Camera-type eye (tissue), 1 donor: Measurements from ENCODE around the gene SULT1A4. TPM values are rescaled to one million over a fixed set of nuclear protein-coding genes. Genes with fewer than 3 reads are reported as not detected.

Source experiments
- total RNA-seq: library from RNA; depleted of rRNA; stranded (reverse); fragments of >200 nt; gene quantifications from one replicate; pipeline ENCODE4 v1.2.3, GENCODE V29; 2014

SULT1A4 gene
- 6.9 TPM for total RNA-seq

GRCh38 chr16:29459706-29460646 lies at the start of gene SULT1A4:
TSS of gene SULT1A4 (plus strand) at chr16:29459913. CDS start at chr16:29461386, 1,473 bp downstream.

GRCh38 chr16:29454269-29454668 lies 5.4 kb upstream of the SULT1A4 start, which contains the start of the genes BOLA2 and SLX1B:
TSS of gene BOLA2 (minus strand) at chr16:29454351. CDS start at chr16:29454253, 98 bp downstream.
TSS of gene SLX1B (plus strand) at chr16:29454533.

GRCh38 chr16:29506308-29506707 lies 46.6 kb downstream of the SULT1A4 start, which contains the start of gene NPIPB12:
TSS of gene NPIPB12 (minus strand) at chr16:29506408.

Other genes with a start within 250 kb of the SULT1A4 start
- 0.93 TPM for gene NPIPB11, start 53.2 kb upstream of the SULT1A4 start, total RNA-seq
- gene BOLA2, start 5.6 kb upstream of the SULT1A4 start, total RNA-seq, result 15.1 TPM
- gene SLX1B, start 5.4 kb upstream of the SULT1A4 start, total RNA-seq, result 13.1 TPM
- gene NPIPB12, start 46.5 kb downstream of the SULT1A4 start, total RNA-seq, result 28.1 TPM
- 1.3 TPM for gene SPN, start 203.3 kb downstream of the SULT1A4 start, total RNA-seq
- 21.7 TPM for gene QPRT, start 219.3 kb downstream of the SULT1A4 start, total RNA-seq